Jurkat, Clone E6-1 (cell line): ENCODE data around the gene SCN9A.

Source experiments
- DNase-seq: peaks from one replicate; pipeline ENCODE4 v3.0.0-alpha.2; 2011; ENCODE audit warnings: low read depth, low spot score
- H3K4me3 ChIP-seq: 2 replicates; pipeline ENCODE4 v1.5.1; 2011; ENCODE audit warnings: mild to moderate bottlenecking, low read length, control low read depth, moderate library complexity

Gene SCN9A

GRCh38 chr2:166154685-166155338 lies 220.9 kb downstream of the SCN9A start:
- H3K4me3 ChIP-seq, result no peak overlapping the region
- no peak for DNase-seq

- no peak for DNase-seq
- H3K4me3 ChIP-seq, result no peak overlapping the region
Observed at GRCh38 chr2:166152064-166152463, 223.7 kb downstream of the SCN9A start.

GRCh38 chr2:166148500-166149400 lies 227.0 kb downstream of the SCN9A start:
- no peak overlapping the region for H3K4me3 ChIP-seq
- no peak for DNase-seq

- H3K4me3 ChIP-seq, result no peak overlapping the region
- DNase-seq, result no peak
Observed at GRCh38 chr2:166147883-166148282, 227.9 kb downstream of the SCN9A start.
